Ovary (tissue), 9 donors: ENCODE measurements around the gene MBD5. TPM values are rescaled to one million over a fixed set of nuclear protein-coding genes. Genes with fewer than 3 reads are reported as not detected.

Experiments used
- DNase-seq, 5 donors: peaks; one replicate each; pipeline ENCODE4 v3.0.0-alpha.2; 2019 to 2020
- H3K27ac ChIP-seq, 2 donors: fragments of 200-600 bp; one replicate each; pipeline versions ENCODE4 v1.5.1 to v1.8.0; 2019 to 2022
- H3K27me3 ChIP-seq: fragments of 200-600 bp; one replicate; pipeline ENCODE4 v1.8.0; 2022
- H3K36me3 ChIP-seq: fragments of 200-600 bp; sonication (generic); one replicate; pipeline ENCODE4 v1.5.1; 2019
- H3K4me1 ChIP-seq: one replicate; pipeline ENCODE4 v1.8.1; 2013; ENCODE audit warnings: mild to moderate bottlenecking, moderate library complexity; ENCODE audit not compliant: insufficient read depth
- H3K4me3 ChIP-seq: fragments of 200-600 bp; sonication (generic); one replicate; pipeline ENCODE4 v1.5.1; 2017
- H3K9me3 ChIP-seq, 2 donors: fragments of 200-600 bp in 1 of 2; sonication (generic) in 1 of 2; one replicate each; pipeline versions ENCODE4 v1.5.1 to v1.8.1; 2013 to 2019; ENCODE audit warnings: mild to moderate bottlenecking in 1 of 2, moderate library complexity in 1 of 2
- CTCF ChIP-seq, 3 donors: fragments of 450-650 bp in 2 of 3; fragments of 200-600 bp in 1 of 3; IDR thresholded peaks; one replicate each; pipeline versions ENCODE4 v1.5.1 to v1.8.0; 2016 to 2022; ENCODE audit warnings: antibody characterized with exemption in 3 of 3, mild to moderate bottlenecking in 1 of 3
- EP300 ChIP-seq: sonication (generic); formaldehyde crosslinking; IDR thresholded peaks from one replicate; pipeline ENCODE4 v1.6.1; 2017; ENCODE audit warnings: antibody characterized with exemption
- POLR2A ChIP-seq: fragments of 450-650 bp; IDR thresholded peaks from one replicate; pipeline ENCODE4 v1.6.1; 2017; ENCODE audit warnings: antibody characterized with exemption, mild to moderate bottlenecking, moderate library complexity
- WGBS, 3 donors: extraction: QIAGEN DNeasy Blood & Tissue Kit in 1 of 3; methylation state at CpG; one replicate each; pipeline versions ENCODE4 v1.1.5 to v1.1.7; 2013 to 2017; 5-methylcytosine and 5-hydroxymethylcytosine counted together
- intact Hi-C, 4 donors: fragments of 100-400 bp; cut with DNase I; formaldehyde crosslinking; loops; one replicate each; pipeline versions ENCODE4 v1.11.0 to v1.15.1; 2022 to 2023
- polyA plus RNA-seq, 2 donors: library from polyadenylated mRNA; stranded (reverse); fragments of 200-250 nt in 1 of 2; fragments of 350-450 nt in 1 of 2; fragmentation: Illumina TruSeq in 1 of 2; extraction: RNeasy Lipid Tissue Mini Kit (QIAGEN cat#74804) in 1 of 2; gene quantifications; one replicate each; pipeline ENCODE4 v1.2.3, GENCODE V29; 2013 to 2014
- total RNA-seq, 7 donors: library from RNA; depleted of rRNA in 2 of 7; stranded (reverse); fragments of >200 nt in 2 of 7; fragmentation: NEBNext Ultra II Directional in 3 of 7; extraction: Animal tissue kit (Norgen Biotek cat#: 25700) in 3 of 7; gene quantifications; one replicate each; pipeline versions ENCODE4 v1.1.0 to v1.2.4, GENCODE V29; 2016 to 2023
- donor health status: DM: no; HTN: no; CAD: no; lungs with moderate emphysema.
- donor health status: DM: no; HTN: no; CAD: no.
- donor health status: Bipolar disorder and iron deficiency.
- donor health status: DM: yes; HTN: yes; CAD: no.
- donor health status: DM: no; HTN: no; CAD: no.
- donor health status: DM: yes; HTN: yes; CAD: no.

The MBD5 gene
- total and polyA plus RNA-seq, 9 donors, result 8.5 to 66.3 (median 45.8) TPM

- no peak for DNase-seq
- TF ChIP-seq POLR2A, result no peak
- no peak for TF ChIP-seq CTCF (IDR thresholded peaks at IDR 0.05)
- no peak for TF ChIP-seq EP300
- intact Hi-C loops, result no loop called here
- Histone ChIP-seq H3K4me1 (no peaks in the 10 kb centered on the region), H3K27me3 (no peaks in the 10 kb centered on the region), H3K4me3 (no peak overlapping the region), H3K9me3 (no peaks in the 10 kb centered on the region), H3K27ac (no peak overlapping the region), H3K36me3 (no peaks in the 10 kb centered on the region)
- WGBS, 3 donors, result 92 to 96% (median 95%) methylated on average over 3 of the region's 3 CpGs
Measured at GRCh38 chr2:148135705-148136104, 114.8 kb downstream of the MBD5 start.

- Histone ChIP-seq H3K9me3 (no peaks in the 10 kb centered on the region), H3K36me3 (no peaks in the 10 kb centered on the region), H3K4me3 (no peak overlapping the region), H3K4me1 (no peaks in the 10 kb centered on the region), H3K27ac (no peak overlapping the region), H3K27me3 (no peaks in the 10 kb centered on the region)
- no peak for TF ChIP-seq CTCF (IDR thresholded peaks at IDR 0.05)
- intact Hi-C loops, result no loop called here
- no peak for DNase-seq
- WGBS, 3 donors, result 95 to 98% (median 95%) methylated on average over 1 of the region's 1 CpG
Measured at GRCh38 chr2:148136441-148136840, 115.5 kb downstream of the MBD5 start.

DNA sequence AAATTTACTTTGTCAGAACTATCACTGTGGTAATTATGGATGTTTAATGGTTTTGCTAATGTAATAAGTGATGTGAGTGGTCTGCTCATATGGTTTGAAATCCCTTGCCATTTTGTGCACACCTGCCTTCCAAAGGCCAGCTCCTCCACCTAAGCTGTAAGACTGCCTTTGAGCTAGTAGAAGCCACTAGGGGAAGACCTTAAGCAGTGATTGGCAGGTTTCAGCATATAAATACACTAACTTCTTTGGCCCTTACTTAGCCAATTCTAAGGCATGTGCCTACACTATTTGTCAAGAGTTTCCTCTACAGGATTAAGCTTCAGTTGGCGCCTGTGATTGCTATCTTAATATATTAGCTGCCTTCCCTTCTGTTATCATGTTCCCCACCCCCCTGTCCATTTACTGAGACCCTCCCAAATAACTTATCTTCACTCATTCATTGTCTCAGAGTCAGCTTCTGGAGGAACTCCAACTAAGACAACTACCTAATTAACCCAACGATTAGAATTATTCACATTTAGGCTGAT is 141.1 kb downstream of the MBD5 start:
- TF ChIP-seq POLR2A, result no peak
- TF ChIP-seq CTCF (IDR thresholded peaks at IDR 0.05), result no peak
- no peak for TF ChIP-seq EP300
- Histone ChIP-seq H3K9me3 (no peaks in the 10 kb centered on the region), H3K4me3 (no peak overlapping the region), H3K4me1 (peaks cover 2% of the 10 kb centered on the region), H3K36me3 (no peaks in the 10 kb centered on the region), H3K27me3 (no peaks in the 10 kb centered on the region), H3K27ac (no peak overlapping the region)
- no peak for DNase-seq
- intact Hi-C loops, result no loop called here
- 67 to 79% (median 68%) methylated on average over 2 of the region's 2 CpGs for WGBS, 3 donors

DNA sequence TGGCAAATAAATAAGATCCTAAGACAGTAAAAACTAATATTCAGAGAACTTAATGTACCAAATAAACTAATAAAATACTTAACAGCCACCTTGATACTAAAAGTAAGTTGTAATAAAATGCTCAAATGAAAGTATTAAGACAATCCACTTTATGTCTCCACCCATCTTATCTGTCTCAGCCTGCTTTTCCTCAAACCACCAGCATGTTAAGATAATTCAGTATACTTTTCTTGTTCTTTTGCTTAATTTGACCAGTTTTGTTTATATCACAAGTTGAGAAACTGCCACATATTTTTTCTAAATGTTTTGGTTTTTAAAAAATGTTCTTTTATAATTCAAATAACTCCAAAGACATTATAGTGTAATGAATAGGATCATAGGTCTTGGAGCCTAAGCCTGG is 142.0 kb downstream of the MBD5 start:
- intact Hi-C loops, result no loop called here
- H3K9me3 ChIP-seq, result no peaks in the 10 kb centered on the region

More for the DNA sequence above, 142.0 kb downstream of the MBD5 start:
- Histone ChIP-seq H3K4me1 (peaks cover 2% of the 10 kb centered on the region), H3K27ac (no peak overlapping the region), H3K27me3 (no peaks in the 10 kb centered on the region), H3K4me3 (no peak overlapping the region), H3K36me3 (no peaks in the 10 kb centered on the region)
- no peak for DNase-seq
- no peak for TF ChIP-seq CTCF (IDR thresholded peaks at IDR 0.05)
- no peak for TF ChIP-seq POLR2A
- no peak for TF ChIP-seq EP300
